ENCODE data around the gene INPP4B. TPM values are rescaled to one million over a fixed set of nuclear protein-coding genes. Genes with fewer than 3 reads are reported as not detected.

INPP4B gene
- total RNA-seq, 1 donor from 2014 or later, result 4.9 TPM

GRCh38 chr4:142435599-142436235 lies 410.4 kb downstream of the INPP4B start:
- Mint-ChIP-seq H3K27me3 (ENCODE audit: unreplicated experiment) (peaks cover 2% of the 10 kb centered on the region), H3K4me3 (ENCODE audit: unreplicated experiment) (no peak overlapping the region), H3K27ac (ENCODE audit: unreplicated experiment) (no peak overlapping the region)

GRCh38 chr4:142434519-142435224 lies 411.4 kb downstream of the INPP4B start:
- Mint-ChIP-seq H3K27ac (ENCODE audit: unreplicated experiment) (no peak overlapping the region), H3K4me3 (ENCODE audit: unreplicated experiment) (no peak overlapping the region), H3K27me3 (ENCODE audit: unreplicated experiment) (peaks cover 2% of the 10 kb centered on the region), H3K9me3 (ENCODE audit: unreplicated experiment) (no peaks in the 10 kb centered on the region), H3K36me3 (ENCODE audit: low read depth, unreplicated experiment) (no peaks in the 10 kb centered on the region), H3K4me1 (ENCODE audit: unreplicated experiment) (no peaks in the 10 kb centered on the region)
- DNase-seq (ENCODE audit: low spot score), result no peak
- TF ChIP-seq, protein P1, sequence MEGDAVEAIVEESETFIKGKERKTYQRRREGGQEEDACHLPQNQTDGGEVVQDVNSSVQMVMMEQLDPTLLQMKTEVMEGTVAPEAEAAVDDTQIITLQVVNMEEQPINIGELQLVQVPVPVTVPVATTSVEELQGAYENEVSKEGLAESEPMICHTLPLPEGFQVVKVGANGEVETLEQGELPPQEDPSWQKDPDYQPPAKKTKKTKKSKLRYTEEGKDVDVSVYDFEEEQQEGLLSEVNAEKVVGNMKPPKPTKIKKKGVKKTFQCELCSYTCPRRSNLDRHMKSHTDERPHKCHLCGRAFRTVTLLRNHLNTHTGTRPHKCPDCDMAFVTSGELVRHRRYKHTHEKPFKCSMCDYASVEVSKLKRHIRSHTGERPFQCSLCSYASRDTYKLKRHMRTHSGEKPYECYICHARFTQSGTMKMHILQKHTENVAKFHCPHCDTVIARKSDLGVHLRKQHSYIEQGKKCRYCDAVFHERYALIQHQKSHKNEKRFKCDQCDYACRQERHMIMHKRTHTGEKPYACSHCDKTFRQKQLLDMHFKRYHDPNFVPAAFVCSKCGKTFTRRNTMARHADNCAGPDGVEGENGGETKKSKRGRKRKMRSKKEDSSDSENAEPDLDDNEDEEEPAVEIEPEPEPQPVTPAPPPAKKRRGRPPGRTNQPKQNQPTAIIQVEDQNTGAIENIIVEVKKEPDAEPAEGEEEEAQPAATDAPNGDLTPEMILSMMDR (IDR thresholded peaks at IDR 0.05; ENCODE audit: unreplicated experiment), result no peak

More at GRCh38 chr4:142435599-142436235, 410.4 kb downstream of the INPP4B start:
- TF ChIP-seq, protein P1 (IDR thresholded peaks at IDR 0.05; ENCODE audit: unreplicated experiment), result no peak
- Mint-ChIP-seq H3K4me1 (ENCODE audit: unreplicated experiment) (no peaks in the 10 kb centered on the region), H3K9me3 (ENCODE audit: unreplicated experiment) (no peaks in the 10 kb centered on the region), H3K36me3 (ENCODE audit: low read depth, unreplicated experiment) (no peaks in the 10 kb centered on the region)
- DNase-seq (ENCODE audit: low spot score), result no peak

DNA sequence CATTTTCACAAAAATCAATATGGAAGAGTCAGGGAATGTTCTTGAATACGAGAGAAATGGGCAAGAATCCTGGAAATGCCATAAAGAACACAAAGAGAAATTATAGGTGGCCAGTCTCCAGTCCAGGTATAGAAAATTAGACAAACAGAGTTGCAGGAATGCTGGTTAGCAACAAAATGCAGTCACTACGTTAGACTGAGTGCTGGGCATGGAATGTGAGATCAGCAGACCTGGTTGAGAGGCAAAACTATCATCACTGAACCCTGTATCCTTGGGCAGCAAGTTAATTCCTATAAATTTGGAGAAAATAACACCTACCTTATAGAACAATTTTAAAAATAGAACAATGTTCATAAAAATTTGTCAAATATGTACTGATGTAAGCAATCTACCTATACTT lies 417.4 kb downstream of the INPP4B start:
- H3K4me3 Mint-ChIP-seq (ENCODE audit: unreplicated experiment), result no peak overlapping the region
- DNase-seq (ENCODE audit: low spot score), result no peak
- TF ChIP-seq, protein P1 (IDR thresholded peaks at IDR 0.05; ENCODE audit: unreplicated experiment), result no peak
- no peak overlapping the region for H3K27ac Mint-ChIP-seq (ENCODE audit: unreplicated experiment)
- H3K4me1 Mint-ChIP-seq (ENCODE audit: unreplicated experiment), result peaks cover 6% of the 10 kb centered on the region
- no peaks in the 10 kb centered on the region for H3K27me3 Mint-ChIP-seq (ENCODE audit: unreplicated experiment)
- H3K9me3 Mint-ChIP-seq (ENCODE audit: unreplicated experiment), result no peaks in the 10 kb centered on the region
- H3K36me3 Mint-ChIP-seq (ENCODE audit: low read depth, unreplicated experiment), result no peaks in the 10 kb centered on the region

GRCh38 chr4:142427456-142427855 lies 418.6 kb downstream of the INPP4B start:
- H3K4me1 Mint-ChIP-seq (ENCODE audit: unreplicated experiment), result peaks cover 6% of the 10 kb centered on the region
- TF ChIP-seq, protein P1 (IDR thresholded peaks at IDR 0.05; ENCODE audit: unreplicated experiment), result no peak
- H3K27ac Mint-ChIP-seq (ENCODE audit: unreplicated experiment), result no peak overlapping the region
- no peak for DNase-seq (ENCODE audit: low spot score)
- no peaks in the 10 kb centered on the region for H3K9me3 Mint-ChIP-seq (ENCODE audit: unreplicated experiment)
- H3K4me3 Mint-ChIP-seq (ENCODE audit: unreplicated experiment), result no peak overlapping the region
- no peaks in the 10 kb centered on the region for H3K27me3 Mint-ChIP-seq (ENCODE audit: unreplicated experiment)
- no peaks in the 10 kb centered on the region for H3K36me3 Mint-ChIP-seq (ENCODE audit: low read depth, unreplicated experiment)

DNA sequence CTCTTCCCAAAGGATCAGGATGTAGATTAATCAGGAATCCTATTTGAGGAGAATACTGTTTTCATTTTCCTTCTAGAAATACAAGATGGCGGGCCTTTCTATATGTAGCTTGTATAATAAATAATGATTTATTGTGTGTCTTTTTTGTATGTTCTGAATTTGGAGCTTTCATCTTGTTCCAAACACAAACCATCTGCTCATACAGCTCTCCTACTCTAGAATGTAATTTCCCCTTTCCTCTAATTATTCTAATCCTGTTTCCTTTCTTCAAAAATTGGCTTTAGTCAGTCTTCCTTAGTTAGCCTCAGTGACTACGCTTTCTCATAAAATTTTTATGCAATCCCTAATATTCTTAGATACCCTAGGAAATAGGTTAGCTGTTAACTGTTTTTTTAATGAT lies 422.2 kb downstream of the INPP4B start:
- H3K36me3 Mint-ChIP-seq (ENCODE audit: low read depth, unreplicated experiment), result no peaks in the 10 kb centered on the region
- peak overlapping the region; percentile 34 for H3K27ac Mint-ChIP-seq (ENCODE audit: unreplicated experiment)
- no peaks in the 10 kb centered on the region for H3K9me3 Mint-ChIP-seq (ENCODE audit: unreplicated experiment)
- peaks cover 6% of the 10 kb centered on the region for H3K4me1 Mint-ChIP-seq (ENCODE audit: unreplicated experiment)
- H3K27me3 Mint-ChIP-seq (ENCODE audit: unreplicated experiment), result no peaks in the 10 kb centered on the region
- TF ChIP-seq, protein P1 (IDR thresholded peaks at IDR 0.05; ENCODE audit: unreplicated experiment), result no peak
- no peak overlapping the region for H3K4me3 Mint-ChIP-seq (ENCODE audit: unreplicated experiment)
- DNase-seq (ENCODE audit: low spot score), result no peak

All from endothelial cell (in vitro differentiated cells).